Endothelial cell of umbilical vein (primary cell): ENCODE measurements around the gene PTGIR. TPM values are rescaled to one million over a fixed set of nuclear protein-coding genes. Genes with fewer than 3 reads are reported as not detected.

Experiments
- BruUV-seq: library from RNA; stranded (reverse); fragments of 400-500 nt; replicated peaks from 2 replicates; lab custom pipeline; 2021; lab: Mats Ljungman, UMichigan
- CTCF ChIA-PET: fragments of 300-600, 350-600 bp; sonication (Branson Sonifier 250); formaldehyde crosslinking; loops from one replicate; lab custom pipeline; 2021; ENCODE audit warnings: antibody characterized with exemption, inconsistent platforms; lab: Charles Lee
- POLR2A ChIA-PET: fragments of 300-600, 350-600 bp; sonication (Branson Sonifier 250); formaldehyde crosslinking; loops from one replicate; lab custom pipeline; 2021; ENCODE audit warnings: antibody characterized with exemption, inconsistent platforms; lab: Charles Lee
- DNase-seq: peaks from one replicate; pipeline ENCODE4 v3.0.0-alpha.2; 2011; ENCODE audit warnings: low read depth, low spot score
- FAIRE-seq: peaks from 2 replicates; lab custom pipeline; 2011; peaks lifted over from hg19 to GRCh38; lab: Jason Lieb, UNC
- H2AFZ ChIP-seq: 2 replicates; pipeline ENCODE4 v1.6.0; 2012; ENCODE audit warnings: low read depth, low read length, control low read depth, inconsistent platforms
- H3K27ac ChIP-seq: 2 replicates; pipeline ENCODE4 v1.5.1; 2011; ENCODE audit warnings: low read depth, mild to moderate bottlenecking, control low read depth, low read length, moderate library complexity; ENCODE audit not compliant: insufficient read depth
- H3K27me3 ChIP-seq, 2 experiments: 2 replicates each; pipeline versions ENCODE4 v1.6.0 to v1.6.1; 2011; ENCODE audit warnings: low read length in 2 of 2, mixed read lengths in 1 of 2; ENCODE audit not compliant: control insufficient read depth in 2 of 2, insufficient read depth in 2 of 2
- H3K36me3 ChIP-seq, 2 experiments: 2 replicates in 1 of 2; 3 replicates in 1 of 2; pipeline ENCODE4 v1.5.1; 2011; ENCODE audit warnings: low read length in 2 of 2, mild to moderate bottlenecking in 1 of 2, moderate library complexity in 1 of 2; ENCODE audit not compliant: control insufficient read depth in 2 of 2, insufficient read depth in 2 of 2; ENCODE audit errors: extremely low read depth in 1 of 2
- H3K4me1 ChIP-seq: 3 replicates; pipeline ENCODE4 v1.5.1; 2011; ENCODE audit warnings: mild to moderate bottlenecking, low read length; ENCODE audit not compliant: control insufficient read depth, insufficient read depth; ENCODE audit errors: extremely low read depth
- H3K4me2 ChIP-seq: 2 replicates; pipeline ENCODE4 v1.6.1; 2011; ENCODE audit warnings: low read length, control low read depth, mixed read lengths; ENCODE audit not compliant: insufficient read depth
- H3K4me3 ChIP-seq, 3 experiments: fragments of 200-600 bp in 1 of 3; sonication (generic), shearing (Covaris generic) in 1 of 3; replicated peaks in 1 of 3; 2 replicates each; pipeline ENCODE4 v1.5.1; 2011 to 2016; ENCODE audit warnings: control low read depth in 3 of 3, low read length in 3 of 3, mild to moderate bottlenecking in 2 of 3, inconsistent platforms in 1 of 3, low read depth in 1 of 3, moderate library complexity in 1 of 3; ENCODE audit not compliant: insufficient read depth in 1 of 3
- H3K79me2 ChIP-seq: 2 replicates; pipeline ENCODE4 v1.6.0; 2012; ENCODE audit warnings: low read length, inconsistent platforms; ENCODE audit not compliant: control insufficient read depth, insufficient read depth
- H3K9ac ChIP-seq: replicated peaks from 2 replicates; pipeline ENCODE3; 2011; ENCODE audit warnings: low read length, control low read depth; ENCODE audit not compliant: insufficient read depth; ENCODE audit errors: extremely low read depth
- H3K9me1 ChIP-seq: replicated peaks from 3 replicates; pipeline ENCODE4 v1.6.0; 2011; ENCODE audit warnings: mild to moderate bottlenecking, low read length; ENCODE audit not compliant: control insufficient read depth, insufficient read depth; ENCODE audit errors: extremely low read depth
- H3K9me3 ChIP-seq: replicated peaks from 2 replicates; pipeline ENCODE4 v1.5.1; 2012; ENCODE audit warnings: low read length, inconsistent platforms; ENCODE audit not compliant: control insufficient read depth, insufficient read depth
- H4K20me1 ChIP-seq: replicated peaks from 2 replicates; pipeline ENCODE3; 2011; ENCODE audit warnings: mild to moderate bottlenecking, low read length; ENCODE audit not compliant: control insufficient read depth, insufficient read depth; ENCODE audit errors: extremely low read depth
- CTCF ChIP-seq, 2 donors: IDR thresholded peaks; 1 replicate in 1 of 2; 2 replicates in 1 of 2; pipeline ENCODE4 v1.5.1; 2011; ENCODE audit warnings: low read length in 2 of 2, mild to moderate bottlenecking in 2 of 2, moderate library complexity in 2 of 2, control low read depth in 1 of 2, inconsistent platforms in 1 of 2, low read depth in 1 of 2; ENCODE audit not compliant: insufficient read depth in 1 of 2; ENCODE audit errors: extremely low read depth in 1 of 2
- EZH2 ChIP-seq: IDR thresholded peaks from 2 replicates; pipeline ENCODE4 v1.6.1; 2012; ENCODE audit warnings: borderline replicate concordance, low read depth, mild to moderate bottlenecking, moderate library complexity, low read length, inconsistent platforms; ENCODE audit not compliant: severe bottlenecking
- FOS ChIP-seq: IDR thresholded peaks from 2 replicates; pipeline ENCODE4 v1.6.1; 2011; ENCODE audit warnings: mild to moderate bottlenecking, low read length, moderate library complexity, borderline replicate concordance; ENCODE audit not compliant: insufficient read depth
- GATA2 ChIP-seq: IDR thresholded peaks from 2 replicates; pipeline ENCODE4 v1.7.0; 2011; ENCODE audit warnings: low read depth, mild to moderate bottlenecking, moderate library complexity, mixed read lengths, low read length; ENCODE audit not compliant: insufficient read length, insufficient read depth
- JUN ChIP-seq: IDR thresholded peaks from 2 replicates; pipeline ENCODE4 v1.6.1; 2011; ENCODE audit warnings: borderline replicate concordance, low read depth; ENCODE audit not compliant: insufficient read length, insufficient read depth
- MAX ChIP-seq: IDR thresholded peaks from 2 replicates; pipeline ENCODE4 v1.6.1; 2011; ENCODE audit not compliant: insufficient read depth, insufficient read length
- MYC ChIP-seq: IDR thresholded peaks from one replicate; pipeline ENCODE4 v1.6.1; 2011; ENCODE audit warnings: mild to moderate bottlenecking, low read depth, low read length
- POLR2A ChIP-seq: IDR thresholded peaks from 2 replicates; pipeline ENCODE4 v1.6.1; 2012; ENCODE audit warnings: low read depth, mild to moderate bottlenecking, control low read depth, low read length
- POLR2AphosphoS5 ChIP-seq: IDR thresholded peaks from 2 replicates; pipeline ENCODE4 v1.6.1; 2012; ENCODE audit warnings: low read depth, mild to moderate bottlenecking, control low read depth, low read length, moderate library complexity; ENCODE audit not compliant: insufficient read depth
- dilution Hi-C: fragments of 300-500 bp; cut with MboI; formaldehyde crosslinking; loops from one replicate; pipeline ENCODE4 v1.15.0; 2019; ENCODE audit warnings: low sequenced_read_pairs; ENCODE audit not compliant: extremely low pct_ligation_motif_present
- intact Hi-C: fragments of 100-400 bp; cut with micrococcal nuclease; formaldehyde crosslinking; loops from one replicate; pipeline ENCODE4 v1.10.0; 2022
- polyA plus RNA-seq, 4 experiments: library from polyadenylated mRNA; depleted of rRNA in 3 of 4; stranded (reverse) in 3 of 4; unstranded in 1 of 4; fragments of >200 nt; gene quantifications; 2 replicates each; pipeline versions ENCODE4 v1.2.1 to v1.2.3, GENCODE V29; 2011 to 2012; ENCODE audit warnings: missing spikeins in 1 of 4
- total RNA-seq: library from RNA; stranded (reverse); gene quantifications from 2 replicates; pipeline ENCODE4 v1.2.3, GENCODE V29; 2021

The PTGIR gene
- total and polyA plus RNA-seq, 2 donors (not counting 3 experiments of a cell fraction or from before 2014, with no cell fraction given), result 0.55 to 2.7 TPM

DNA sequence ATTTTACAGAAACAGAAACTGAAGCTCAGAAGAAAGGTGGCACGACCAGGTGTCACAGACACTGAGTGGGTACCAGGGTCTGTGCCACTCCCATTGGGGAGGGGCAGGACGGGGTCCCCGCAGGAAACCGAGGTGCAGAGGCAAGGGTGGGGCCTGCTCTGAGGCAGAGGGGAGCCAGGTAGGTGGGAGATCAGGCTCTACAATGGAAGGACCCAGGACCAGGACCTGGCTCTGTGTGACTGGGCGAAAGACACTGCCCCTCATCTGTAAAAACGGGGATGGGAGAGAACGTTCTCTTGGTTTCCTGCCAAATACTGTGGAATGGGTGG is 2.8 kb downstream of the PTGIR start:
- Histone ChIP-seq H3K4me1 (peaks cover 9% of the 10 kb centered on the region), H3K4me3 (no peak overlapping the region), H3K9me3 (no peaks in the 10 kb centered on the region), H3K27me3 (no peaks in the 10 kb centered on the region), H3K9ac (no peak overlapping the region), H3K9me1 (no peaks in the 10 kb centered on the region), H2AFZ (no peak overlapping the region), H3K27ac (no peak overlapping the region), H3K79me2 (no peaks in the 10 kb centered on the region), H3K4me2 (no peak overlapping the region), H4K20me1 (no peaks in the 10 kb centered on the region), H3K36me3 (no peaks in the 10 kb centered on the region)
- CTCF ChIA-PET, result interaction anchor here (1.5 to 13.9 kb wide), 2 partner anchors 8 to 42 kb away, joined by 7 to 422 read pairs; partner anchors contain the start of gene DACT3
- dilution Hi-C loops (no loop called here), intact Hi-C loops (no loop called here)
- DNase-seq, result no peak
- TF ChIP-seq CTCF (IDR thresholded peaks at IDR 0.05; ENCODE audit: extremely low read depth in 1 of 2, insufficient read depth in 1 of 2, low read depth in 1 of 2, low read length in 2 of 2) (no peak), POLR2A (no peak)
- POLR2A ChIA-PET, result no interaction called here
- no TSS peak for BruUV-seq
- no peak for FAIRE-seq

DNA sequence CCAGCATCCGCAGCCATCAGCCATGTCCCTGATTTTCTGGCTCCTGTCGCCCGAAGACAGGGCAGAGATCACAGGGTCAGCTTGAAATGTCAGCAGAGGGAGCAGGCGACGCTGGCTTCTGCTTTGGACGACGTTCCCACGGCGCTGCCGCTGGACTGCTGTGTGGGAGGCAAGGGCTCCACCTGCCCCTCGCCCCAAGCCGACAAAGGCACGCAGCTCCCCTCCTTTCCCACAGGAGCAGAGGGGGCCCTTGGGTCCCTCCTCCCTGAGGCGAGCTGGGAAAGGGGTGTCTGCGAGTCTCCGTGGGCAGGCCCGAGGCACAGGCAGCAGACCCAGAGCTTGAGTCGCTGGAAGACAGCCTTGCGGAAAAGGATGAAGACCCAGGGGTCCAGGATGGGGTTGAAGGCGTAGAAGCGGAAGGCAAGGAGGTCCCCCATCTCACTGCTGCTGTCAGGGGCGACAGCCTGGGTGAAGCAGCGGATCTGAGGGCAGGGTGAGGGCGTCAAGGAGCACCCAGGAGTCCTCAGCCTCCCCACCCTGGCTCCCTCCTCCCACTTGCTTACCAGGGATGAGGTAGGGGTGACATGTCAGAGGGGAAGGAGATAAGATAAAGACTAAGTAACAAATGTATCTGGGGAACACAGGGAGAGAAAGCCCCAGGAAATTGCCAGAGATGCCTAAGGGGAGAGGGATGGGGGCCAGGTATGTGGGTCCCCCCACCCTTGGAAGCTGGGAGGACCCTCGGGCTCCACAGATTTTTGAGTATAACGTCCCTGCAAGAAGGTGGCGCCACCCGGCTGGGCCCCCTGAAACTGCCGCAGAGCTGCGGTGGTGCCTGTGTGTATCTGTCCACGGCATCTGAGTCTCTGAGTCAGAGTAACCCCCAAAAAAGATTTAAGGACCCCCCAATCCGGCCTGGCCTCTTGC is 3.4 kb downstream of the PTGIR start:
- Histone ChIP-seq H4K20me1 (no peaks in the 10 kb centered on the region), H3K36me3 (no peaks in the 10 kb centered on the region), H2AFZ (no peak overlapping the region), H3K27me3 (no peaks in the 10 kb centered on the region), H3K4me2 (no peak overlapping the region), H3K9me3 (no peaks in the 10 kb centered on the region), H3K9ac (no peak overlapping the region), H3K9me1 (no peaks in the 10 kb centered on the region), H3K4me1 (peaks cover 9% of the 10 kb centered on the region), H3K4me3 (no peak overlapping the region), H3K27ac (no peak overlapping the region), H3K79me2 (no peaks in the 10 kb centered on the region)
- intact Hi-C loops (no loop called here), dilution Hi-C loops (no loop called here)
- BruUV-seq, result no TSS peak
- ChIA-PET POLR2A (no interaction called here), CTCF (interaction anchor here (13.9 kb wide), 1 partner anchor 43 kb away, joined by 422 read pairs; the partner anchor contains the start of gene DACT3)
- TF ChIP-seq FOS (no peak), MAX (no peak), CTCF (IDR thresholded peaks at IDR 0.05; ENCODE audit: extremely low read depth in 1 of 2, insufficient read depth in 1 of 2, low read depth in 1 of 2, low read length in 2 of 2) (no peak), GATA2 (no peak), EZH2 (no peak), POLR2AphosphoS5 (no peak), JUN (no peak), MYC (no peak), POLR2A (no peak)
- FAIRE-seq (no peak), DNase-seq (no peak)
